HCT116 (cell line): ENCODE results near the gene KIRREL3. TPM values are rescaled to one million over a fixed set of nuclear protein-coding genes. Genes with fewer than 3 reads are reported as not detected.

Experiments
- ATAC-seq: fragments of 200-7000 bp; cut with Tn5 transposase; 2 replicates; pipeline ENCODE4 v1.9.1; 2020; ENCODE audit warnings: mild to moderate bottlenecking, moderate library complexity
- BruUV-seq: library from RNA; stranded (reverse); fragments of 400-500 nt; replicated peaks from 2 replicates; lab custom pipeline; 2021; lab: Mats Ljungman, UMichigan
- CTCF ChIA-PET: fragments of 300-600 bp; sonication (Branson Sonifier 250); formaldehyde crosslinking; loops from one replicate; lab custom pipeline; 2021; ENCODE audit warnings: antibody characterized with exemption; lab: Charles Lee
- POLR2A ChIA-PET: fragments of 300-600, 350-600 bp; sonication (Branson Sonifier 250); formaldehyde crosslinking; loops from one replicate; lab custom pipeline; 2021; ENCODE audit warnings: antibody characterized with exemption; lab: Charles Lee
- RAD21 ChIA-PET, 2 experiments: fragments of 300-600 bp; sonication (Branson Sonifier 250); formaldehyde crosslinking; loops; one replicate each; lab custom pipeline; 2023; ENCODE audit warnings: low total read pairs in 2 of 2; ENCODE audit not compliant: uncharacterized antibody in 2 of 2, unreplicated experiment in 2 of 2, low non-redundant PET in 1 of 2; lab: Charles Lee
- DNase-seq: peaks from one replicate; pipeline ENCODE4 v3.0.0-alpha.2; 2010; ENCODE audit warnings: low read depth, low spot score
- H2AFZ ChIP-seq: fragments of 200-600 bp; shearing (Covaris generic), sonication (generic); 2 replicates; pipeline ENCODE4 v1.6.1; 2017; ENCODE audit warnings: low read depth, mixed run types, mixed read lengths, antibody characterized with exemption, low read length; ENCODE audit not compliant: poor library complexity, severe bottlenecking
- H3K27ac ChIP-seq: 2 replicates; pipeline ENCODE4 v1.5.1; 2012; ENCODE audit warnings: low read depth, low read length
- H3K27me3 ChIP-seq: fragments of 200-600 bp; sonication (generic); 2 replicates; pipeline ENCODE4 v1.6.1; 2016; ENCODE audit warnings: mixed run types, low read length, mixed read lengths; ENCODE audit not compliant: insufficient read depth
- H3K36me3 ChIP-seq, 2 experiments: fragments of 200-500 bp in 1 of 2; fragments of 200-600 bp in 1 of 2; sonication (Bioruptor generic) in 1 of 2; sonication (generic) in 1 of 2; 2 replicates each; pipeline versions ENCODE4 v1.5.1 to v1.6.1; 2014 to 2016; ENCODE audit warnings: low read length in 2 of 2, inconsistent platforms in 1 of 2, mixed read lengths in 1 of 2, mixed run types in 1 of 2; ENCODE audit not compliant: insufficient read depth in 2 of 2, control insufficient read depth in 1 of 2
- H3K4me1 ChIP-seq, 2 experiments: fragments of 200-600 bp in 1 of 2; sonication (generic) in 1 of 2; 2 replicates each; pipeline versions ENCODE4 v1.5.1 to v1.6.1; 2012 to 2017; ENCODE audit warnings: low read length in 2 of 2, inconsistent platforms in 1 of 2, mild to moderate bottlenecking in 1 of 2, mixed read lengths in 1 of 2, mixed run types in 1 of 2, moderate library complexity in 1 of 2; ENCODE audit not compliant: insufficient read depth in 2 of 2, control insufficient read depth in 1 of 2
- H3K4me2 ChIP-seq: fragments of 200-600 bp; sonication (generic); 2 replicates; pipeline ENCODE4 v1.6.1; 2017; ENCODE audit warnings: mixed run types, low read length, mixed read lengths
- H3K4me3 ChIP-seq, 2 experiments: fragments of 200-600 bp in 1 of 2; sonication (generic) in 1 of 2; replicated peaks in 1 of 2; 2 replicates each; pipeline ENCODE4 v1.5.1; 2011 to 2016; ENCODE audit warnings: low read length in 2 of 2, control low read depth in 1 of 2, low read depth in 1 of 2, mild to moderate bottlenecking in 1 of 2, mixed read lengths in 1 of 2, mixed run types in 1 of 2
- H3K79me2 ChIP-seq: fragments of 200-600 bp; sonication (generic); 2 replicates; pipeline ENCODE4 v1.6.1; 2017; ENCODE audit warnings: mild to moderate bottlenecking, mixed run types, low read length, moderate library complexity, mixed read lengths; ENCODE audit not compliant: insufficient read depth
- H3K9ac ChIP-seq: fragments of 200-600 bp; sonication (generic); 2 replicates; pipeline ENCODE4 v1.6.1; 2016; ENCODE audit warnings: low read length, mixed read lengths
- H3K9me2 ChIP-seq: fragments of 200-600 bp; sonication (generic), shearing (Covaris generic); 2 replicates; pipeline ENCODE4 v1.6.1; 2017; ENCODE audit warnings: mixed run types, mild to moderate bottlenecking, moderate library complexity; ENCODE audit not compliant: insufficient read depth
- H3K9me3 ChIP-seq, 2 experiments: fragments of 200-500 bp in 1 of 2; fragments of 200-600 bp in 1 of 2; sonication (Bioruptor generic) in 1 of 2; sonication (generic) in 1 of 2; 2 replicates each; pipeline ENCODE4 v1.6.1; 2014 to 2017; ENCODE audit warnings: low read length in 2 of 2, mixed read lengths in 2 of 2, inconsistent platforms in 1 of 2, low read depth in 1 of 2, mild to moderate bottlenecking in 1 of 2, mixed run types in 1 of 2, moderate library complexity in 1 of 2; ENCODE audit not compliant: control insufficient read depth in 1 of 2, insufficient read depth in 1 of 2
- H4K20me1 ChIP-seq: fragments of 200-600 bp; sonication (generic), shearing (Covaris generic); 2 replicates; pipeline ENCODE4 v1.6.1; 2017; ENCODE audit warnings: mixed run types, mild to moderate bottlenecking, moderate library complexity; ENCODE audit not compliant: insufficient read depth
- CEBPB ChIP-seq: IDR thresholded peaks from 2 replicates; pipeline ENCODE4 v1.6.1; 2012; ENCODE audit warnings: low read depth
- EZH2 ChIP-seq: fragments of 200-600 bp; sonication (generic); IDR thresholded peaks from 2 replicates; pipeline ENCODE4 v1.6.1; 2017; ENCODE audit warnings: antibody characterized with exemption, mixed run types
- JUND ChIP-seq: IDR thresholded peaks from 2 replicates; pipeline ENCODE4 v1.6.1; 2012
- POLR2AphosphoS5 ChIP-seq: IDR thresholded peaks from 2 replicates; pipeline ENCODE4 v1.6.1; 2011; ENCODE audit warnings: mild to moderate bottlenecking, low read depth, low read length, moderate library complexity
- SIN3A ChIP-seq: IDR thresholded peaks from 2 replicates; pipeline ENCODE4 v1.6.1; 2012; ENCODE audit warnings: low read depth
- SP1 ChIP-seq: IDR thresholded peaks from 2 replicates; pipeline ENCODE4 v1.6.1; 2012; ENCODE audit warnings: low read depth
- ZNF274 ChIP-seq: fragments of 200-500 bp; sonication (Bioruptor generic); IDR thresholded peaks from 2 replicates; pipeline ENCODE4 v1.6.1; 2014; ENCODE audit warnings: mild to moderate bottlenecking, low read depth, low read length, inconsistent platforms
- intact Hi-C: fragments of 100-400 bp; cut with micrococcal nuclease; formaldehyde crosslinking; loops from 2 replicates; pipeline ENCODE4 v1.10.0; 2022
- total RNA-seq: library from RNA; stranded (reverse); gene quantifications from one replicate; pipeline ENCODE4 v1.2.1, GENCODE V29; 2021; ENCODE audit not compliant: unreplicated experiment

The KIRREL3 gene
- total RNA-seq, 1 experiment from 2014 or later: not detected

- no peaks in the 10 kb centered on the region for H3K36me3 ChIP-seq
- no peak for DNase-seq
- CTCF ChIA-PET: no interaction called here
- H3K27me3 ChIP-seq: no peaks in the 10 kb centered on the region
- RAD21 ChIA-PET: no interaction called here
- no peaks in the 10 kb centered on the region for H3K79me2 ChIP-seq
- no peak overlapping the region for H3K4me3 ChIP-seq
- TF ChIP-seq POLR2AphosphoS5 (no peak), SP1 (no peak), JUND (no peak), EZH2 (no peak), ZNF274 (no peak), SIN3A (no peak)
- H2AFZ ChIP-seq: no peak overlapping the region
- no peak overlapping the region for H3K9ac ChIP-seq
- H3K4me2 ChIP-seq: no peak overlapping the region
- H3K9me3 ChIP-seq: no peaks in the 10 kb centered on the region
- no peaks in the 10 kb centered on the region for H3K9me2 ChIP-seq
- no peak overlapping the region for H3K27ac ChIP-seq
- intact Hi-C loops: no loop called here
- POLR2A ChIA-PET: no interaction called here
- H4K20me1 ChIP-seq: no peaks in the 10 kb centered on the region
- no peak for ATAC-seq
- no TSS peak for BruUV-seq
- H3K4me1 ChIP-seq: no peaks in the 10 kb centered on the region
Observed at GRCh38 chr11:126380909-126381308, 619.7 kb downstream of the KIRREL3 start.

DNA sequence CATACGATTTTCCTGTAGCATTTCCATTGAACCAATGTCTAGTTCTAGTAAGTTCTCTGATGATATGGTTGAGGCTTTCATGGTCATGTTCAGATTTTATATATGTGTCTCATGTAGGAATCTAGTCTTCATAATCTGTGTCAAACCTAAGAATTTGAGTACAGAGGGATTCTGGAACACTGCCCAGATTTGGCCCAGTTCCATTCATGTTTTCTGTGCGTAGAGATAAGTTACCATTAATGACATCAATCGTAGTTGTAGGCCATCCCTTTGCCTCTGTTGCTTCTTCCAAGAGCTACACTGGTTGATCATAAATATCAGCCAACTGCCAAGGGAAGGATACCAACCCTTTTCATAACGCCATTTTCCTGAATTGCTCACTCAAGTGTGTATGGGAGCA lies 621.8 kb downstream of the KIRREL3 start:
- POLR2A ChIA-PET: no interaction called here
- H3K36me3 ChIP-seq: no peaks in the 10 kb centered on the region
- H3K9me2 ChIP-seq: no peaks in the 10 kb centered on the region
- H3K9ac ChIP-seq: no peak overlapping the region
- H4K20me1 ChIP-seq: no peaks in the 10 kb centered on the region
- RAD21 ChIA-PET: no interaction called here
- H3K4me2 ChIP-seq: no peak overlapping the region
- no peaks in the 10 kb centered on the region for H3K27me3 ChIP-seq
- ATAC-seq (no peak), DNase-seq (no peak)
- CTCF ChIA-PET: no interaction called here
- BruUV-seq: no TSS peak
- H3K27ac ChIP-seq: no peak overlapping the region
- H3K4me1 ChIP-seq: no peaks in the 10 kb centered on the region
- H3K4me3 ChIP-seq: no peak overlapping the region
- intact Hi-C loops: no loop called here
- H3K9me3 ChIP-seq: no peaks in the 10 kb centered on the region
- TF ChIP-seq SIN3A (no peak), JUND (no peak), CEBPB (no peak)
- H3K79me2 ChIP-seq: no peaks in the 10 kb centered on the region
- no peak overlapping the region for H2AFZ ChIP-seq
